CMK (cell line): ENCODE data around the gene ALLC.

Experiments
- DNase-seq: peaks from one replicate; pipeline ENCODE4 v3.0.0-alpha.2; 2010; ENCODE audit warnings: low read depth

ALLC gene

GRCh38 chr2:3679180-3679579 lies 21.2 kb downstream of the ALLC start:
- no peak for DNase-seq

DNA sequence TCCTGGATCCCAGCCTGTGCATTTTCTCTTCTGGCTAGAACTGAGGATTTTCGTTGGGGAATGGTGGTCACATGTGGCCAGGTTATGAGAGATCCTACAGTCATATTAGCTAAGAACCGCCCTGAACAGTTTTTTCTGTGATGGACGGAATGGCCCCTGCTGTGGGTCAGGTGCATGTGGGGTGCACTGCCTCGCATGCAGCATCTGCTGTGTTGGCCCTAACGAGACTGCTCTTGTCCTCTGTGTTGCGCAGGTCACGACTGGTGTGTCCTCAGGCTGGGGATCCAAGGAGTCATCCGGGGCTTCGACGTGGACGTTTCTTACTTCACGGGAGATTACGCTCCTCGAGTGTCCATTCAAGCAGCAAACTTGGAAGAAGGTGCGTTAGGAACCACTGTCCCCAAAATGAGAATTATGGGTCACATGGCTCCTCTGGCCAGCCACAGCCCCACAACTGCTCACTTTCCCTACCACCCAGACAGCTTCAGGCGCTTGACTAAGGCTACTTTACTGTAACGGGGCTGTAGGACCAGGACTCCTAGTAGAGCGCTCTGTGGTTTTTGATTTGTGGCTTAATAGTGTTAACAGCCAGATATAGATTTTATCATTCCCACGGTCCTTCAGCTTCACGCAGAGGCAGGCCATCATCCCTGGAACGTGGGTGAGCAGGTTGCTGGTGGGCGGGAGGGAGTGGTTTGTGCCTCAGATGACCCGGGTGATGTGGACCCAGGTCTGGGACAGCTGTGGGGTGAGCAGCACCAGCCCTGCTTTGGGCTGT lies 21.8 kb downstream of the ALLC start:
- no peak for DNase-seq

GRCh38 chr2:3680548-3681345 lies 22.7 kb downstream of the ALLC start:
- DNase-seq: no peak

DNA sequence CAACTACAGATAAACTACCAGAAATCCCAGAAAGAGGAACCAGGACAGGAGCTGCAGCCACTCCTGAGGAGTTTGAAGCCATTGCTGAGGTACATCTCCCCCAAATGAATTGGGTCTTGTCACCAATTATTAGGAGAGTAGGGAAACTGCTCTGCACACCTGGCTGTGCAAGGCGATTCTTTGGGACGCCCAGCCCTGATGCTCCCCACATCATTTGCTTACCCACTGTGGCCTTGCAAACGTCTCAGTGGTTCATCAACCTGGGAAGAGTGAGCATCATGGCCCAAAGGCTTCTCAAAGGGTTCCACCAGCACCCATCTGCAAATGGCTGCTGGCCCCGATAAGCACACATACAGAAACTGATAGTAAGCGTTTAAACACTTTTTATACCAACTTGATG lies 23.6 kb downstream of the ALLC start:
- no peak for DNase-seq

GRCh38 chr2:3682811-3683210 lies 24.8 kb downstream of the ALLC start:
- DNase-seq: no peak

- DNase-seq: no peak
These were observed 25.9 kb downstream of the ALLC start for GRCh38 chr2:3683748-3684454.

GRCh38 chr2:3689998-3690748 lies 32.2 kb downstream of the ALLC start:
- DNase-seq: no peak

- DNase-seq: no peak
These were observed 34.4 kb downstream of the ALLC start for GRCh38 chr2:3692375-3692774.

- no peak for DNase-seq
These were observed 38.5 kb downstream of the ALLC start for GRCh38 chr2:3696545-3696944.

DNA sequence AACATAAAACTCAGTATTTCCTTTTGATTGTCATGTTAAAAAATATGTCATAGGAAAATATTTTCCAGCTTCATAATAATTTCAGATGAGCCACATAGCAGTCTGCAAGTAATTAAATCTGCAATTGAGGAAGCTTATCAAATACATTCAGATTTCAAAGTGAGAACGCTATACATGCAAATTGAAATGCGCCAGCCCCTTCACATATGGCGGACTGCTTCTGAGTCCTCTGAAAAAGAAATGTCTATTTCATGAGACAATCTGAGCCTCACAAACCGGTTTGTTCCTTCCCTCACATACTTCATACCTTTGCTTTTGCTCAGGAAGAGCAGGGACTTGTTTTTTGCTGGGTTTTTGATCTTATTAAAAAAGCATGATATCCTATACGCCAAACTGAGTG lies 43.1 kb downstream of the ALLC start:
- DNase-seq: no peak

- DNase-seq: no peak
These were observed 45.3 kb downstream of the ALLC start, which contains the start of gene DCDC2C for GRCh38 chr2:3703236-3703756. Gene DCDC2C, plus strand, starts transcription at chr2:3703575. Its CDS starts 177 bp downstream, at chr2:3703752.

DNA sequence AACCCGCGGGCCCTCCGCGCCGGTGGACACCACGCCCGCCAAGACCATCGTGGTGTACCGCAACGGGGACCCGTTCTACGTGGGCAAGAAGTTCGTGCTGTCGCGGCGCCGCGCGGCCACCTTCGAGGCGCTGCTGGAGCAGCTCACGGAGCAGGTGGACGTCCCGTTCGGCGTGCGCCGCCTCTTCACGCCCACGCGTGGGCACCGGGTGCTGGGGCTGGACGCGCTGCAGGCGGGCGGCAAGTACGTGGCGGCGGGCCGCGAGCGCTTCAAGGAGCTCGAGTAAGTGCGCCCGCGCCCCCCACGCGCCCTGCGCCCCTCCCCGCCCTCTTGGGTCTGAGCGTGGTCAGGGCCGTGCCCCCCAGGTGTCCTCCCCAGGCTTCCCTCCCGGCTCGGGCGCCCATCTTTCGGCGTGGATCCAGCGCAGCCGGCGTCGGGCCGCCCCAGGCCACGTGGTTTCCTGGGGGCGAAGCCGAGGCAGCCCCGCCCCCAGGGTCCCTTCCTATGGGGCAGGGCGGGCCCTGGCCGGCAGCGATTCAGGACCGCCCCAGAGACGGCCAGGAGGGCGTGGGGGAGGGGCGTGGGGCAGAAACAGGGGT lies 45.9 kb downstream of the ALLC start:
- no peak for DNase-seq

- no peak for DNase-seq
These were observed 46.7 kb downstream of the ALLC start for GRCh38 chr2:3704692-3705091.

DNA sequence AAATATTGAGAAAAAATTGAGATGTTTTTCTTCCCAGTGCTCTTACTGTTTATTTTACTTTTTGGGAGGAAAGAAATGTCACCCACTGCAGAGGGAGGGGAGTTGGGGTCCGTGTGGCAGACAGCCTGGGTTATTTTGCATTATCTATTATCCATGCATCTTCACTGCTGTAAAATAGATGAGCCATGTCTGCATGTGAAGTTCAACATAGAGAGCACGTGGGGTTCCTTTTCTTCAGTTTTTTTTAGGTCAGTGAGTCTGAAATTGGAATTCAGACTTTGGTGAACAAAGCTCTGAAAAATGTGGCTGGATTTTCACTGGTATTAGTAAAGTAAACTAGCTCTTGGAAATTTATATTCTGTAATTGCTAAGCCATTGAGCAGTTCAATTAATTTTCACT lies 47.8 kb downstream of the ALLC start:
- no peak for DNase-seq

- DNase-seq: no peak
These were observed 48.9 kb downstream of the ALLC start for GRCh38 chr2:3706892-3707291.

- no peak for DNase-seq
These were observed 50.6 kb downstream of the ALLC start for GRCh38 chr2:3708576-3708975.

DNA sequence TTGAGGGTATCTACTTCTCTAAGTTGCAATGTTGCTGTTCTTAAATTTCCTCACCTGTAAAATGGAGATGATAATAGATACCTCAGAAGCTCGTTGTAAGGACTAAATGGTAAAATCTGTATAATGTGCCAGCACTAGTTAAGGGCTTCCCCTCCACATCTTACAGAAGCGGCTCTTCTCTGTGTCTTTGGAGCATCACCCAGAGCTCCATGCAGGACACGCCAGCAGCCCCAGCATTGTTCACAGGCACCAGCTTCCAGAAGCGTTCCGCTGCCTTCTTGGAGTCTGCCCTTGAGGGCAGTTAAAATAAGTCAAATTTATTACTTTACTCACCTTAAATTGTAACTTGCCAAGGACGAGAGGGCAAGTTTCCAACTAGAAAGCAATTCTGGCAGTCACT lies 51.2 kb downstream of the ALLC start:
- no peak for DNase-seq

- DNase-seq: no peak
These were observed 54.4 kb downstream of the ALLC start for GRCh38 chr2:3712424-3712823.

- no peak for DNase-seq
These were observed 55.0 kb downstream of the ALLC start for GRCh38 chr2:3712831-3713503.

- no peak for DNase-seq
These were observed 60.7 kb downstream of the ALLC start for GRCh38 chr2:3718679-3719078.

GRCh38 chr2:3725002-3725401 lies 67.0 kb downstream of the ALLC start:
- DNase-seq: no peak
